ENCODE measurements around the gene TNNI2.

The TNNI2 gene

GRCh38 chr11:1840780-1841480, 2.1 kb downstream of the TNNI2 start:
- H3K4me3 ChIP-seq (ENCODE audit: low read length) = no peak overlapping the region
- TF ChIP-seq CTCF (conservative IDR thresholded peaks at IDR 0.05; ENCODE audit: low read depth, low read length) = no peak
- DNase-seq (ENCODE audit: low read depth) = no peak

GRCh38 chr11:1841511-1842148, 2.8 kb downstream of the TNNI2 start:
- no peak for DNase-seq (ENCODE audit: low read depth)
- no peak for TF ChIP-seq CTCF (conservative IDR thresholded peaks at IDR 0.05; ENCODE audit: low read depth, low read length)
- H3K4me3 ChIP-seq (ENCODE audit: low read length) = no peak overlapping the region

GRCh38 chr11:1842149-1843097, 3.6 kb downstream of the TNNI2 start:
- no peak for TF ChIP-seq CTCF (conservative IDR thresholded peaks at IDR 0.05; ENCODE audit: low read depth, low read length)
- no peak overlapping the region for H3K4me3 ChIP-seq (ENCODE audit: low read length)
- no peak for DNase-seq (ENCODE audit: low read depth)

GRCh38 chr11:1843098-1843473, 4.3 kb downstream of the TNNI2 start:
- TF ChIP-seq CTCF (conservative IDR thresholded peaks at IDR 0.05; ENCODE audit: low read depth, low read length) = no peak
- no peak overlapping the region for H3K4me3 ChIP-seq (ENCODE audit: low read length)
- DNase-seq (ENCODE audit: low read depth) = no peak

- H3K4me3 ChIP-seq (ENCODE audit: low read length) = no peak overlapping the region
- TF ChIP-seq CTCF (conservative IDR thresholded peaks at IDR 0.05; ENCODE audit: low read depth, low read length) = no peak
- no peak for DNase-seq (ENCODE audit: low read depth)
These were observed 5.0 kb downstream of the TNNI2 start for GRCh38 chr11:1843796-1844195.

- TF ChIP-seq CTCF (conservative IDR thresholded peaks at IDR 0.05; ENCODE audit: low read depth, low read length) = no peak
- DNase-seq (ENCODE audit: low read depth) = no peak
- H3K4me3 ChIP-seq (ENCODE audit: low read length) = no peak overlapping the region
These were observed 5.7 kb downstream of the TNNI2 start for GRCh38 chr11:1844221-1845094.
